IMR-90 (cell line): ENCODE data around the gene KRTAP9-3. TPM values are rescaled to one million over a fixed set of nuclear protein-coding genes. Genes with fewer than 3 reads are reported as not detected.

Source experiments
- ATAC-seq: fragments of 200-7000 bp; cut with Tn5 transposase; 2 replicates; pipeline ENCODE4 v1.9.1; 2020; ENCODE audit warnings: low read depth, mild to moderate bottlenecking, moderate library complexity
- BruUV-seq: library from RNA; stranded (reverse); fragments of 400-500 nt; replicated peaks from 2 replicates; lab custom pipeline; 2021; lab: Mats Ljungman, UMichigan
- CTCF ChIA-PET: fragments of 300-600 bp; formaldehyde crosslinking; extraction: SDS; loops from one replicate; lab custom pipeline; 2021; ENCODE audit warnings: antibody characterized with exemption; lab: Yijun Ruan, JAX
- POLR2A ChIA-PET: fragments of 300-600 bp; sonication (Branson Sonifier 250); formaldehyde crosslinking; loops from one replicate; lab custom pipeline; 2022; ENCODE audit warnings: antibody characterized with exemption; ENCODE audit not compliant: unreplicated experiment; lab: Charles Lee
- DNase-seq: peaks from one replicate; pipeline ENCODE4 v3.0.0; 2013
- H2AFZ ChIP-seq: replicated peaks from 2 replicates; pipeline ENCODE3; 2013; ENCODE audit warnings: low read length, mild to moderate bottlenecking; ENCODE audit not compliant: poor library complexity
- H2AK5ac ChIP-seq: 2 replicates; pipeline ENCODE4 v1.6.1; 2013; ENCODE audit warnings: low read depth, low read length, inconsistent platforms
- H2AK9ac ChIP-seq: replicated peaks from 2 replicates; pipeline ENCODE3; 2013; ENCODE audit warnings: mild to moderate bottlenecking, low read depth, low read length, moderate library complexity; ENCODE audit not compliant: poor library complexity
- H2BK120ac ChIP-seq: 2 replicates; pipeline ENCODE4 v1.6.1; 2013; ENCODE audit warnings: low read depth, low read length, inconsistent platforms
- H2BK15ac ChIP-seq: 3 replicates; pipeline ENCODE4 v1.6.1; 2013; ENCODE audit warnings: low read depth, low read length, inconsistent platforms
- H2BK20ac ChIP-seq: 2 replicates; pipeline ENCODE4 v1.6.1; 2013; ENCODE audit warnings: low read depth, mild to moderate bottlenecking, inconsistent platforms, low read length, moderate library complexity
- H2BK5ac ChIP-seq: 2 replicates; pipeline ENCODE4 v1.6.1; 2013; ENCODE audit warnings: mild to moderate bottlenecking, low read depth, low read length, inconsistent platforms; ENCODE audit not compliant: poor library complexity, severe bottlenecking
- H3K14ac ChIP-seq: replicated peaks from 2 replicates; pipeline ENCODE4 v1.6.1; 2013; ENCODE audit warnings: low read depth, low read length, inconsistent platforms
- H3K18ac ChIP-seq: 2 replicates; pipeline ENCODE4 v1.6.1; 2013; ENCODE audit warnings: low read depth, low read length, control low read depth
- H3K23ac ChIP-seq: 2 replicates; pipeline ENCODE4 v1.6.1; 2013; ENCODE audit warnings: low read depth, low read length, inconsistent platforms
- H3K27ac ChIP-seq: 2 replicates; pipeline ENCODE4 v1.5.1; 2013; ENCODE audit warnings: mild to moderate bottlenecking, control low read depth, low read length; ENCODE audit not compliant: insufficient read depth
- H3K27me3 ChIP-seq: 2 replicates; pipeline ENCODE4 v1.6.1; 2013; ENCODE audit warnings: low read length; ENCODE audit not compliant: control insufficient read depth, insufficient read depth
- H3K36me3 ChIP-seq: 2 replicates; pipeline ENCODE4 v1.6.1; 2013; ENCODE audit warnings: low read length, mixed read lengths; ENCODE audit not compliant: control insufficient read depth, insufficient read depth
- H3K4ac ChIP-seq: 2 replicates; pipeline ENCODE4 v1.6.1; 2013; ENCODE audit warnings: low read depth, low read length, inconsistent platforms
- H3K4me1 ChIP-seq: 2 replicates; pipeline ENCODE4 v1.6.1; 2013; ENCODE audit warnings: low read length, mixed read lengths; ENCODE audit not compliant: control insufficient read depth, insufficient read depth
- H3K4me2 ChIP-seq: 2 replicates; pipeline ENCODE4 v1.6.1; 2013; ENCODE audit warnings: low read depth, mild to moderate bottlenecking, control low read depth, low read length, moderate library complexity
- H3K4me3 ChIP-seq: 2 replicates; pipeline ENCODE4 v1.5.1; 2013; ENCODE audit warnings: low read depth, mild to moderate bottlenecking, control low read depth, low read length, moderate library complexity; ENCODE audit not compliant: insufficient read depth
- H3K56ac ChIP-seq: 2 replicates; pipeline ENCODE4 v1.6.1; 2013; ENCODE audit warnings: low read length, inconsistent platforms; ENCODE audit not compliant: insufficient read depth; ENCODE audit errors: extremely low read depth
- H3K79me1 ChIP-seq, 2 experiments: 2 replicates each; pipeline ENCODE4 v1.6.1; 2013; ENCODE audit warnings: low read length in 2 of 2, inconsistent platforms in 1 of 2, low read depth in 1 of 2
- H3K9ac ChIP-seq: 2 replicates; pipeline ENCODE4 v1.6.1; 2013; ENCODE audit warnings: low read depth, low read length, control low read depth
- H3K9me1 ChIP-seq: 2 replicates; pipeline ENCODE4 v1.6.1; 2013; ENCODE audit warnings: low read length, inconsistent platforms; ENCODE audit not compliant: insufficient read depth
- H3K9me3 ChIP-seq: 2 replicates; pipeline ENCODE4 v1.6.1; 2013; ENCODE audit warnings: low read length; ENCODE audit not compliant: control insufficient read depth, insufficient read depth
- H4K20me1 ChIP-seq: 2 replicates; pipeline ENCODE4 v1.6.1; 2013; ENCODE audit warnings: low read length, inconsistent platforms; ENCODE audit not compliant: insufficient read depth
- H4K5ac ChIP-seq: 2 replicates; pipeline ENCODE4 v1.6.1; 2013; ENCODE audit warnings: mild to moderate bottlenecking, low read depth, low read length, control low read depth
- H4K8ac ChIP-seq, 2 experiments: 2 replicates each; pipeline ENCODE4 v1.6.1; 2013; ENCODE audit warnings: low read depth in 2 of 2, low read length in 2 of 2, control low read depth in 1 of 2, inconsistent platforms in 1 of 2
- H4K91ac ChIP-seq: 2 replicates; pipeline ENCODE4 v1.6.1; 2013; ENCODE audit warnings: low read depth, low read length, inconsistent platforms; ENCODE audit not compliant: insufficient read depth
- BHLHE40 ChIP-seq: fragments of 150-350 bp; IDR thresholded peaks from 2 replicates; pipeline ENCODE4 v1.6.1; 2016; ENCODE audit warnings: mild to moderate bottlenecking, low read depth, low read length
- CEBPB ChIP-seq: IDR thresholded peaks from 2 replicates; pipeline ENCODE4 v1.6.1; 2012; ENCODE audit warnings: low read depth, low read length, improper control_type of control experiment
- MAFK ChIP-seq: IDR thresholded peaks from 2 replicates; pipeline ENCODE4 v1.6.1; 2012; ENCODE audit warnings: low read depth, low read length, improper control_type of control experiment
- MAZ ChIP-seq: IDR thresholded peaks from 2 replicates; pipeline ENCODE4 v1.6.1; 2012; ENCODE audit warnings: low read depth, mild to moderate bottlenecking, low read length, improper control_type of control experiment, moderate library complexity, borderline replicate concordance
- POLR2A ChIP-seq: IDR thresholded peaks from 2 replicates; pipeline ENCODE4 v1.6.1; 2012; ENCODE audit warnings: mild to moderate bottlenecking, low read depth, low read length
- RAD21 ChIP-seq: IDR thresholded peaks from 2 replicates; pipeline ENCODE4 v1.6.1; 2012; ENCODE audit warnings: low read length, improper control_type of control experiment
- SMC3 ChIP-seq: fragments of 150-350 bp; IDR thresholded peaks from 2 replicates; pipeline ENCODE4 v1.6.1; 2016; ENCODE audit warnings: low read depth, mild to moderate bottlenecking, antibody characterized with exemption, low read length, moderate library complexity
- USF2 ChIP-seq: fragments of 150-350 bp; IDR thresholded peaks from 2 replicates; pipeline ENCODE4 v1.6.1; 2017; ENCODE audit warnings: mild to moderate bottlenecking, antibody characterized with exemption, low read length, low read depth
- WGBS, 2 experiments: methylation state at CpG; one replicate each; pipeline versions ENCODE4 v1.1.5 to v1.1.7; 2013; ENCODE audit warnings: missing lambda C conversion rate in 2 of 2; ENCODE audit not compliant: insufficient read length in 1 of 2; ENCODE audit errors: extremely low coverage in 2 of 2; 5-methylcytosine and 5-hydroxymethylcytosine counted together
- dilution Hi-C: fragments of 300-500 bp; cut with HindIII; formaldehyde crosslinking; loops from one replicate; pipeline ENCODE4 v1.14.3; 2018; ENCODE audit warnings: low sequenced_read_pairs; ENCODE audit not compliant: unreplicated experiment
- in situ Hi-C: fragments of 300-500 bp; cut with MboI; formaldehyde crosslinking; loops from 3 replicates; pipeline ENCODE4 v1.14.3; 2019; ENCODE audit warnings: low sequenced_read_pairs, inconsistent platforms, mixed read lengths
- intact Hi-C: fragments of 100-400 bp; cut with micrococcal nuclease; formaldehyde crosslinking; loops from 2 replicates; pipeline ENCODE4 v1.10.0; 2022
- microRNA-seq, 2 experiments: library from miRNA; stranded (forward) in 1 of 2; unstranded in 1 of 2; fragments of 10-50 nt in 1 of 2; fragments of <30 nt in 1 of 2; gene quantifications in 1 of 2; microRNA quantifications in 1 of 2; one replicate each; pipeline versions ENCODE3 to v1.1.0; 2013 to 2020; ENCODE audit not compliant: insufficient read depth in 1 of 2, insufficient read length in 1 of 2, unreplicated experiment in 1 of 2
- polyA plus RNA-seq, 3 experiments: library from polyadenylated mRNA; depleted of rRNA; stranded (reverse); fragments of >200 nt; gene quantifications; 2 replicates each; pipeline ENCODE4 v1.2.3, GENCODE V29; 2012; ENCODE audit warnings: low replicate concordance in 1 of 3
- small RNA-seq, 5 experiments: library from RNA; depleted of rRNA; stranded (forward); fragments of <200 nt; gene quantifications; one replicate each; pipeline ENCODE3, GENCODE V24; 2012
- total RNA-seq: library from RNA; depleted of rRNA; stranded (reverse); fragments of >200 nt; gene quantifications from 2 replicates; pipeline ENCODE4 v1.2.3, GENCODE V29; 2012; rRNA removed

Gene KRTAP9-3
- total and polyA plus RNA-seq, 2 of the 4 experiments (the other 2 are of a cell fraction): not detected

GRCh38 chr17:41278176-41278955 is 46.1 kb downstream of the KRTAP9-3 start:
- Histone ChIP-seq H2BK120ac (peak overlapping the region; percentile 64), H4K8ac (0 out of 4 replicates have a peak overlapping the region, but pooled peaks of 1 of the 2 experiments have one; percentile 29), H3K27me3 (peaks cover 5% of the 10 kb centered on the region), H3K36me3 (no peaks in the 10 kb centered on the region), H3K9me3 (no peaks in the 10 kb centered on the region), H4K20me1 (no peaks in the 10 kb centered on the region), H4K5ac (no peak overlapping the region), H4K91ac (peak overlapping the region; percentile 55; the same call in 1 of the 2 replicates), H3K9me1 (peaks cover under 1% of the 10 kb centered on the region), H3K4me3 (no peak overlapping the region), H3K79me1 (no peaks in the 10 kb centered on the region), H3K27ac (no peak overlapping the region), H3K9ac (no peak overlapping the region), H2BK5ac (peak overlapping the region; percentile 30), H3K23ac (no peak overlapping the region), H3K4me1 (peaks cover under 1% of the 10 kb centered on the region; the same call in 1 of the 2 replicates), H2BK15ac (peak overlapping the region; percentile 85; the same call in 2 of the 3 replicates), H2AK5ac (no peak overlapping the region), H2AFZ (no peak overlapping the region), H3K4ac (peak overlapping the region; percentile 56; the same call in 1 of the 2 replicates), H3K56ac (no peak overlapping the region), H3K14ac (peak overlapping the region; percentile 82), H2BK20ac (peak overlapping the region; percentile 67; the same call in 1 of the 2 replicates), H2AK9ac (no peak overlapping the region), H3K4me2 (no peak overlapping the region), H3K18ac (no peak overlapping the region; the same call in 1 of the 2 replicates)
- ChIA-PET POLR2A (no interaction called here), CTCF (no interaction called here)
- dilution Hi-C loops: no loop called here
- WGBS, 2 experiments: 100% methylated on average over 1 of the region's 3 CpGs; no CpG with 5 or more reads in 1 of the 2 experiments
- no peak for ATAC-seq
- in situ Hi-C loops: no loop called here
- no TSS peak for BruUV-seq
- intact Hi-C loops: loop anchor here (2.0 kb wide), 1 partner anchor 14 kb away; the partner anchor contains the start of gene KRTAP9-6
- TF ChIP-seq POLR2A: no peak
- no peak for TF ChIP-seq CEBPB
- no peak for TF ChIP-seq BHLHE40
- TF ChIP-seq USF2: no peak
- TF ChIP-seq SMC3: no peak
- no peak for TF ChIP-seq MAZ
- no peak for TF ChIP-seq MAFK
- TF ChIP-seq RAD21: no peak
- no peak for DNase-seq

Small RNAs within 50 kb of the gene (microRNA-seq; reads per million reads assigned to microRNA genes)
- not detected for gene KRTAP4-17P (ENCODE audit: insufficient read depth, insufficient read length)
- not detected for gene KRTAP9-10P (ENCODE audit: insufficient read depth, insufficient read length)

Small RNAs within 50 kb of the gene (small RNA-seq; reads per million reads assigned to genes)
- 0 reads per million in 5 experiments for gene KRTAP4-17P
- gene KRTAP9-10P: 0 reads per million in 5 experiments

Other genes with a start within 250 kb of the KRTAP9-3 start
Only the 30 nearest of the 42 such genes appear.
- not detected in 2 replicates for gene KRTAP2-1, start 185.1 kb upstream of the KRTAP9-3 start, total RNA-seq
- not detected in 2 replicates for gene KRTAP2-1, start 185.1 kb upstream of the KRTAP9-3 start, polyA plus RNA-seq (2012; rRNA removed)
- not detected in 2 replicates for gene KRTAP2-2, start 177.2 kb upstream of the KRTAP9-3 start, total RNA-seq
- gene KRTAP2-2, start 177.2 kb upstream of the KRTAP9-3 start, polyA plus RNA-seq (2012; rRNA removed): 0.17 TPM in 1 of 2 replicates, not detected in the other
- gene KRTAP2-3, start 172.3 kb upstream of the KRTAP9-3 start, total RNA-seq: 1.4 TPM in 2 replicates
- 35.2 and 35.6 TPM in 2 replicates for gene KRTAP2-3, start 172.3 kb upstream of the KRTAP9-3 start, polyA plus RNA-seq (2012; rRNA removed)
- not detected in 2 replicates for gene KRTAP2-4, start 166.6 kb upstream of the KRTAP9-3 start, total RNA-seq
- not detected in 2 replicates for gene KRTAP2-4, start 166.6 kb upstream of the KRTAP9-3 start, polyA plus RNA-seq (2012; rRNA removed)
- gene KRTAP4-7, start 148.3 kb upstream of the KRTAP9-3 start, total RNA-seq: not detected in 2 replicates
- gene KRTAP4-7, start 148.3 kb upstream of the KRTAP9-3 start, polyA plus RNA-seq (2012; rRNA removed): 0.11 TPM in 1 of 2 replicates, not detected in the other
- not detected in 2 replicates for gene KRTAP4-8, start 134.3 kb upstream of the KRTAP9-3 start, total RNA-seq
- not detected in 2 replicates for gene KRTAP4-8, start 134.3 kb upstream of the KRTAP9-3 start, polyA plus RNA-seq (2012; rRNA removed)
- gene KRTAP4-16, start 130.2 kb upstream of the KRTAP9-3 start, total RNA-seq: not detected in 2 replicates
- not detected in 2 replicates for gene KRTAP4-16, start 130.2 kb upstream of the KRTAP9-3 start, polyA plus RNA-seq (2012; rRNA removed)
- not detected in 2 replicates for gene KRTAP4-9, start 127.1 kb upstream of the KRTAP9-3 start, total RNA-seq
- gene KRTAP4-9, start 127.1 kb upstream of the KRTAP9-3 start, polyA plus RNA-seq (2012; rRNA removed): 0.24 TPM in 2 replicates
- not detected in 2 replicates for gene KRTAP4-11, start 114.1 kb upstream of the KRTAP9-3 start, total RNA-seq
- gene KRTAP4-11, start 114.1 kb upstream of the KRTAP9-3 start, polyA plus RNA-seq (2012; rRNA removed): not detected in 2 replicates
- gene KRTAP4-12, start 108.3 kb upstream of the KRTAP9-3 start, total RNA-seq: 0.18 TPM in 1 of 2 replicates, not detected in the other
- gene KRTAP4-12, start 108.3 kb upstream of the KRTAP9-3 start, polyA plus RNA-seq (2012; rRNA removed): 1.0 and 1.1 TPM in 2 replicates
- not detected in 2 replicates for gene KRTAP4-6, start 91.9 kb upstream of the KRTAP9-3 start, total RNA-seq
- not detected in 2 replicates for gene KRTAP4-6, start 91.9 kb upstream of the KRTAP9-3 start, polyA plus RNA-seq (2012; rRNA removed)
- not detected in 2 replicates for gene KRTAP4-5, start 82.6 kb upstream of the KRTAP9-3 start, total RNA-seq
- gene KRTAP4-5, start 82.6 kb upstream of the KRTAP9-3 start, polyA plus RNA-seq (2012; rRNA removed): not detected in 2 replicates
- not detected in 2 replicates for gene KRTAP4-4, start 71.7 kb upstream of the KRTAP9-3 start, total RNA-seq
- not detected in 2 replicates for gene KRTAP4-4, start 71.7 kb upstream of the KRTAP9-3 start, polyA plus RNA-seq (2012; rRNA removed)
- not detected in 2 replicates for gene KRTAP4-3, start 64.2 kb upstream of the KRTAP9-3 start, total RNA-seq
- gene KRTAP4-3, start 64.2 kb upstream of the KRTAP9-3 start, polyA plus RNA-seq (2012; rRNA removed): not detected in 2 replicates
- gene KRTAP4-2, start 54.2 kb upstream of the KRTAP9-3 start, total RNA-seq: not detected in 2 replicates
- not detected in 2 replicates for gene KRTAP4-2, start 54.2 kb upstream of the KRTAP9-3 start, polyA plus RNA-seq (2012; rRNA removed)
- gene KRTAP4-1, start 47.5 kb upstream of the KRTAP9-3 start, total RNA-seq: not detected in 2 replicates
- gene KRTAP4-1, start 47.5 kb upstream of the KRTAP9-3 start, polyA plus RNA-seq (2012; rRNA removed): not detected in 2 replicates
- not detected in 2 replicates for gene KRTAP9-1, start 42.6 kb upstream of the KRTAP9-3 start, total RNA-seq
- gene KRTAP9-1, start 42.6 kb upstream of the KRTAP9-3 start, polyA plus RNA-seq (2012; rRNA removed): not detected in 2 replicates
- gene KRTAP9-2, start 5.8 kb upstream of the KRTAP9-3 start, total RNA-seq: not detected in 2 replicates
- not detected in 2 replicates for gene KRTAP9-2, start 5.8 kb upstream of the KRTAP9-3 start, polyA plus RNA-seq (2012; rRNA removed)
- not detected in 2 replicates for gene KRTAP9-8, start 5.5 kb downstream of the KRTAP9-3 start, total RNA-seq
- gene KRTAP9-8, start 5.5 kb downstream of the KRTAP9-3 start, polyA plus RNA-seq (2012; rRNA removed): not detected in 2 replicates
- not detected in 2 replicates for gene KRTAP9-4, start 17.2 kb downstream of the KRTAP9-3 start, total RNA-seq
- gene KRTAP9-4, start 17.2 kb downstream of the KRTAP9-3 start, polyA plus RNA-seq (2012; rRNA removed): not detected in 2 replicates
- gene KRTAP9-9, start 22.9 kb downstream of the KRTAP9-3 start, total RNA-seq: not detected in 2 replicates
- not detected in 2 replicates for gene KRTAP9-9, start 22.9 kb downstream of the KRTAP9-3 start, polyA plus RNA-seq (2012; rRNA removed)
- not detected in 2 replicates for gene KRTAP9-6, start 32.9 kb downstream of the KRTAP9-3 start, total RNA-seq
- not detected in 2 replicates for gene KRTAP9-6, start 32.9 kb downstream of the KRTAP9-3 start, polyA plus RNA-seq (2012; rRNA removed)
- gene KRTAP9-7, start 43.2 kb downstream of the KRTAP9-3 start, total RNA-seq: not detected in 2 replicates
- not detected in 2 replicates for gene KRTAP9-7, start 43.2 kb downstream of the KRTAP9-3 start, polyA plus RNA-seq (2012; rRNA removed)
- gene KRTAP29-1, start 70.4 kb downstream of the KRTAP9-3 start, total RNA-seq: not detected in 2 replicates
- not detected in 2 replicates for gene KRTAP29-1, start 70.4 kb downstream of the KRTAP9-3 start, polyA plus RNA-seq (2012; rRNA removed)
- not detected in 2 replicates for gene KRTAP16-1, start 76.9 kb downstream of the KRTAP9-3 start, total RNA-seq
- gene KRTAP16-1, start 76.9 kb downstream of the KRTAP9-3 start, polyA plus RNA-seq (2012; rRNA removed): not detected in 2 replicates
- gene KRTAP17-1, start 83.3 kb downstream of the KRTAP9-3 start, total RNA-seq: not detected in 2 replicates
- gene KRTAP17-1, start 83.3 kb downstream of the KRTAP9-3 start, polyA plus RNA-seq (2012; rRNA removed): not detected in 2 replicates
- not detected in 2 replicates for gene KRT33A, start 118.4 kb downstream of the KRTAP9-3 start, total RNA-seq
- gene KRT33A, start 118.4 kb downstream of the KRTAP9-3 start, polyA plus RNA-seq (2012; rRNA removed): not detected in 2 replicates
- 0.18 and 0.28 TPM in 2 replicates for gene KRT33B, start 137.4 kb downstream of the KRTAP9-3 start, total RNA-seq
- 0.14 and 0.22 TPM in 2 replicates for gene KRT33B, start 137.4 kb downstream of the KRTAP9-3 start, polyA plus RNA-seq (2012; rRNA removed)
- gene KRT34, start 149.9 kb downstream of the KRTAP9-3 start, total RNA-seq: 3.6 and 3.9 TPM in 2 replicates
- gene KRT34, start 149.9 kb downstream of the KRTAP9-3 start, polyA plus RNA-seq (2012; rRNA removed): 3.4 and 4.2 TPM in 2 replicates
- not detected in 2 replicates for gene KRT31, start 165.2 kb downstream of the KRTAP9-3 start, total RNA-seq
- 0.05 TPM in 1 of 2 replicates, not detected in the other for gene KRT31, start 165.2 kb downstream of the KRTAP9-3 start, polyA plus RNA-seq (2012; rRNA removed)